ENCODE measurements around the gene ALOX5AP.

The ALOX5AP gene

DNA sequence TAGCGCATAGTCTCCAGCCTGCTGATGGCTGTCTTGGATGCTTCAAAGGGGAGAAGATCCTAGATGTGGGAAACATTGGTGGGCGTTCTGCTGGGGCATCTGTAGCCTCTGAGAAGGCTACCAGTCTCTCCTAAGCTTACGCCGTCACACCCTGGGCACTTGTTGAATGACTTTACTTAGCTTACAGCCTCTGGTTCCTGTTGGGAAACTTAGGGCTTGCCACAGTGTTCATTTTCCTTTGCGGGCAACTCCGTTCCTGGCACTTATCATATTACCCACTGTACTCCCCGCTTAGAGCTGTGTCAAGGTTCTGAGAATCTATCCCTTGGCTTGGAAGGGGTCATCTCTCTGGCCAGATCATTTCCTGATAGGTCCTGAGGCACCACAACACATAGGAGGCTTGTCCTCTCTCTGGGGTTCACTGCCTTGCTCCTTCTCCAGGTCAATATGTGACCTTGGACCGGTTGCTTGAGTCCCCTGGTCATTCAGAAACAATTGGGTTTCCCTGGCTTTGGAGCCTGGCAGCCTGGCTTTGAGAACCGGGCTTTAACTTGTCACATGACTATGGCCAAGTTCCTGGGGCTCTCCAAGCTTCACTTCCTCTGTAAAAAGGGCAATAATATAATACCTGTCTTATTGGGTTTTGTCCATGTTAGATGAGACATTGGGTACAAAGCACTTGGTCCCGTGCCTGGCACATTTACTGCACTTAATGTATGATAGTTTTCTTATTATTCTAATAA, 20.5 kb upstream of the ALOX5AP start:
- peak; percentile 67 to 73 for DNase-seq

- DNase-seq: no peak
These were observed 20.0 kb upstream of the ALOX5AP start for GRCh38 chr13:30715372-30715756.

DNA sequence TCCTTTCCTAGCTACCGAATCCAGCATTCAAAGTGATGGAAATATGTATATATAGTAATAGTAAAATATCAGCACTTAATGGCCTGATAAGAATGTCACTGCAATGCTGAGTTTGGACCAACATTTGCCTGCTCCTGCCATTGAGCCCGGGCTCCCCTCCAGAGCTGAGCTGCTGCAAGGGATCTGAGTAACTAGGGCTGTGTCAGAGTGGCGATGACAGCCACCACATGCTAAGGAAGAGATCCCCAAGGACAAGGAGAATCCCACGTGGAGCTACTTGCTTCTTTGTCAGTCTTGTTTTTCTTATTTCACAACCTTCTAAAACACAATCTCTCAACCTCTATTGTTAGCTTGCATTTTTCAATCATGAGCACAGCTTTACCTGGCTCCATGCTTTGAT, 19.5 kb upstream of the ALOX5AP start:
- DNase-seq: no peak

DNA sequence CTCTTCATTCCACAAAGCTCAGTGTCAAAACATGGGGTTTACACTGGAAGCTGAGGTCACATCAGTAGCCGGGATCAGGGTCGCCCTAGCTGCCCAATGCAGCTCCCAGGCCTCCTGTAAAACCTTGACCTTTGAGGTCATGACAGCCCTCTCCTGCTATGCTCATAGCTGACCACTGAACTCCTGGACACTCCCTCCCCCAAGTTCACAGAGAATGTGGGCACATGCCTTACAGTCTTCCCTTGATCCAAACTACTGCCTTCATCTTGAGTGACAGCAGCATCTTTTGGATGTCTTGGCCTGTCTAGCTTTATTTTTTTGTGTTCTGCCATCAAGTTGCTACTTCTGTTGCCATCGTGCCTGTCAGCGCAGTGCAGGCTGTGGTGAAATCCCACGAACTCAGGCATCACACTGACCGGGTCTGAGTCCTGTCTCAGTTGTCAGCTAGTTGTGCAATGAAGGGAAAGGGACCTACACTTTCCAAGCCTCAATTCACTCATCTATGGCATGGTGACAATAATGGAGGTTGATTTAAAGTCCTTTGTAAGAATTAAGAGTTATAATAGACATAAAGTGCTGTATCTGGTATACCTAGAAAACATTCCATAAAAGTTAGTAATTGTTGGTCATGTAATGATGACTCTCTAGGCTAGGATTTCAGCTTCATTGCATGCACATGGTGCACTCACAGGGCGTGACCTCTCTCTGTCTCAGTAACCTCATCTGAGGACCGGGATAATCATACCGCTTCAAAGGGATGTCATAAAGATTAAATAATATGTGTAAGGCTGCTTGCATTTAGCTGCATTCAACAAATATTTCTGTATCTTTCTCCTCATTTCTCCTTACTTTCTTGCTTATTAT, 16.4 kb upstream of the ALOX5AP start:
- DNase-seq: peak; percentile 63 to 79

- no peak for DNase-seq
These were observed 15.8 kb upstream of the ALOX5AP start for GRCh38 chr13:30719525-30719914.

- DNase-seq: peak; percentile 54 to 94
These were observed 15.0 kb upstream of the ALOX5AP start for GRCh38 chr13:30720172-30720869.

GRCh38 chr13:30721936-30722335, 13.4 kb upstream of the ALOX5AP start:
- peak in 1 of 2 donors; percentile 47 for DNase-seq

GRCh38 chr13:30722361-30722760, 13.0 kb upstream of the ALOX5AP start:
- DNase-seq: no peak

GRCh38 chr13:30724778-30725177, 10.6 kb upstream of the ALOX5AP start:
- no peak for DNase-seq

- DNase-seq: no peak
These were observed 9.8 kb upstream of the ALOX5AP start for GRCh38 chr13:30725326-30726085.

GRCh38 chr13:30726192-30726591, 9.2 kb upstream of the ALOX5AP start:
- DNase-seq: no peak

DNA sequence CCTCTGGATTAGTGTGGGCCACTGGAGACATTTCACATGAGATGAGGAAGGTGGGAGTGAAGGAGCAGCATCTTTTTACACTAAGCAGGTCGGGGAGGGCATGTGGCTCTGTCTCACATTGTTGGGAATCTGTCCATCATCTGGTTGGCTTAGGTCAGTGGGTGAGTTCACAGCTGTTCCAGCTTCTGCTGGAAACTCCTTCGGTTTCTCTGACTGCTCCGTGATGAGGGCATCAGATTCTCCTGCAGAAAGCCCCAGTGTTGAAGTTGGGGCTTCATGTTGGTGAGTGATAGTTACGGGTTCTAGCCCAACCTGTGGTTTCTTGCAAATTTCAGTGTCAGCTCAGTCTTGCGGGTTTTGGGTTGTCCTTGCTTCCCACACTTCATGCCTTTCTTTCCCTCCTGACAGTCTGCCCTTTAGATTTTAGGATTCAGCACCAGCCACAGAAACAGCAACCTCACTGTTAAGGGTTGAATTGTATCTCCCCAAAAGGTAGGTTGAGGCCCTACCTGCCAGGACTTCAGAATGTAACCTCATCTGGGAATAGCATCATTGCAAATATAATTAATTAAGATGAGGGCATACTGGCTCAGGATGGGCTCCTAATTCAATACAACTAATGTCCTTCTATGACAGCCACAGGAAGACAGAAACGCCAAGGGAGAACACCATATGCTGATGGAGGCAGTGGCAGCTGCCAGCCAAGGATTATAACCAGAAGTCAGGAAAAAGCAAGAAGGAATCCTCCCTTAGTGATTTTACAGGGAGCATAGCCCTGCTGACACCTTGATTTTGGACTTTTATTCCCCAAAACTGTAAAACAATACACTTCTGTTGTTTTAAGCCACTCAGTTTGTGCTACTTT, 7.6 kb upstream of the ALOX5AP start:
- no peak for DNase-seq

DNA sequence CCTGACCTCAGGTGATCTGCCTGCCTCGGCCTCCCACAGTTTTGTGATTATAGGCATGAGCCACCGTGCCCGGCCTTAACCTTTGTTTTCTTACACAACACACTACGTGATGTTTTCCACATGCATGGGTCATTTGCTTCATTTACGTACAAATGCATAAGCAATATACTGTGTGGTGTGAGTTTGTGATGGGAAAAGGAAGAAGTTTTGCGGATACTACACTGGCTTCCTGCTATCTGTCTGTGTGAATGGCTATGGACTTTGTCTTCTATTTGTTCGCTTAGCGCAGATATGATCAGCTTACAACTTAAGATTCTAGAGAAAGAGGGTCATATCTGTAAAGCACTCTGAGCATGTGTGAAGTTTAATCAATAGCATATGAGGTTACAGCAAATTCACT, 5.5 kb upstream of the ALOX5AP start:
- DNase-seq: no peak

DNA sequence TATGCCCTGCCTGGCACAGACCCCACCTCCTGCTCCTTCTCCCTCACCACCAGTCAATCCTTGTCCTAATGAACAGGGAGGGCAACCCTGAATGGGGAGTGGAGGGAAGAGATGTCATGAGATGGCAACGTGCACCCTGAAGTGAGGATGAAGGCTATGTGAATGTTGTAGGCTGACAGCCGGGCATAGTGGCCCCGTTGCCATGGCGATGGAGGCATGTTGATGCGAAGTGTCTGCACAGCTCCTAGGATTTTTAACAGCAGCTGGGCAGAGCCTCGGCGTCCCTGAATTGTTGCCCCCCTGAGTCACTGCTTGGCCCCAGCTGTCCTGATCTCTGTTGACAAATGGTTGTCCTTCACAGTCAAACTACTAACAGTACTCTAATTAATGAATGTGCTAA, 4.8 kb upstream of the ALOX5AP start:
- no peak for DNase-seq

- DNase-seq: no peak
These were observed 3.8 kb upstream of the ALOX5AP start for GRCh38 chr13:30731361-30732045.

GRCh38 chr13:30732046-30732390, 3.3 kb upstream of the ALOX5AP start:
- DNase-seq: no peak

DNA sequence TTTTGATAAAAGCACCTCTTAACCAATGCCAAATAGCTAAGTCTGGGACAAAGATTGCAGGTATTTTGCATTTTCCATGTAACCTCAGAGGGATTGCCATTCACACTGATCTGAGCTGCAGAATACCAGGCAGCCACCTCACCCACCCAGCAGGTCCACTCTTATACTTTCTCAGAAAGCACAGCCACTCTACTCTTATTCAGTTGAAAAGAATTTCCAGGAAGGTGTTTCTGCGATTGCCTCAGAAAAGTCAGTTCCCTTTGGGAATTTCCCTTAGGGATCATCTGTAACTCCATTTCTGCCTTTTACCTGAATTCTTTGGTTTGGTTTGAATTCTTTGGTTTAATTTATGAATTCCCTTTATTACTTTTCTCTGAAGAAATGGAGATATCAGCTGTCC, 904 bp upstream of the ALOX5AP start:
- DNase-seq: no peak

- no peak for DNase-seq
These were observed 481 bp downstream of the ALOX5AP start for GRCh38 chr13:30735872-30736175.

DNA sequence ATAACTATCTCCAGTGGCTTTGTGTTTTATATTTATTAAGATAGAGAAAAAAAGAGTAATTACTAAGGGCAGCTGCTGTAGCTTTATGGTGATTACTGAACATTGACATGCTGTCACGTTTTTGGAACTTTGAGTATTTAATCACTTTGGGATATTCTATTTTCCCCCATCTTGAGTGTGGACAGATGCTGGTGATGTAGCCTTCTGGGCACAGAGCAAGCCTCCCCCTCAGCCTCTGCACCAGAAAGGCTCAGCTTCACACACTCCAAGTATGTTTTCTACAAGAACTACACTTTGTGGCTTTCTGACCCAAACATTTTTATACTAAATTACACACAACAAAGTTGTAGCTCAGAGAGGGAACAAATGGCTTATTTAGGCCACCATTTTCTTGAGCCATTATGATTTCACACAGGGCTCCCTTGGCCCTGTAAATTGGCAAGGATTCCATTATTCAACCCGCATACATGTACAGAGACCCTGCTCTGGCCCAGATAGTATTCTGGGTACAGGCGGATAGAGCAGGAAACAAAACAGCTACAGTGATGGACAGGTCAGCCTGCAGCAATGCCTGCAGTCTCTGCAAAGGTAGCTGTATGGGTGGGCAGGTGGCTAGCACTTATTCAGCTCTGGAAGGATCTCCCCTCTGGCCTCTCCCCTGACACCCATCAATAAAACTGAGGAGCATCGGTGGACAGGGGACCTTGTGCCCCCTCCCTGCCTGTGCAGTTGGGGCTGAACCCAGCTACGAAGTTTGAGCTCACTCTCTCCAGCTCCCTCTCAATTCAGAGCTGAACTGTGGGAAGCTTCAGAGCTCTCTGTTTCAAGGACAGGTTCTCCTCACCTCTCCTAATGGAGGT, 1.3 kb downstream of the ALOX5AP start:
- no peak for DNase-seq
